Lower lobe of right lung (tissue), 2 donors: ENCODE data around the gene SEMA5B. TPM values are rescaled to one million over a fixed set of nuclear protein-coding genes. Genes with fewer than 3 reads are reported as not detected.

ENCODE experiments used
- ATAC-seq, 2 donors: fragments of 200-7000 bp; cut with Tn5 transposase; one replicate each; pipeline ENCODE4 v1.9.1; 2020 to 2022; ENCODE audit warnings: mild to moderate bottlenecking in 2 of 2, moderate library complexity in 2 of 2
- DNase-seq: peaks from one replicate; pipeline ENCODE4 v3.0.0-alpha.2; 2020
- H3K27ac ChIP-seq: fragments of 200-600 bp; one replicate; pipeline ENCODE4 v1.8.0; 2022
- H3K27me3 ChIP-seq: fragments of 200-600 bp; one replicate; pipeline ENCODE4 v1.8.0; 2022; ENCODE audit warnings: low read depth
- H3K36me3 ChIP-seq: fragments of 200-600 bp; one replicate; pipeline ENCODE4 v1.8.0; 2022; ENCODE audit warnings: mild to moderate bottlenecking
- H3K4me1 ChIP-seq: fragments of 200-600 bp; one replicate; pipeline ENCODE4 v1.8.0; 2022
- H3K4me3 ChIP-seq: fragments of 200-600 bp; one replicate; pipeline ENCODE4 v1.8.0; 2022; ENCODE audit warnings: mild to moderate bottlenecking
- H3K9me3 ChIP-seq: fragments of 200-600 bp; one replicate; pipeline ENCODE4 v1.8.0; 2022
- intact Hi-C: fragments of 100-400 bp; cut with DNase I; formaldehyde crosslinking; loops from one replicate; pipeline ENCODE4 v1.11.0; 2022
- total RNA-seq: library from RNA; stranded (reverse); fragmentation: NEBNext Ultra II Directional; extraction: Animal tissue kit (Norgen Biotek cat#: 25700); gene quantifications from one replicate; pipeline ENCODE4 v1.2.1, GENCODE V29; 2021
- TF ChIP-seq, protein P1 (sequence below): fragments of 200-600 bp; IDR thresholded peaks from one replicate; pipeline ENCODE4 v1.8.0; 2022; ENCODE audit warnings: antibody characterized with exemption, mild to moderate bottlenecking
- donor health status: DM: no; HTN: yes; CAD: no; lungs with severe emphysema.

SEMA5B gene
- total RNA-seq, 1 donor from 2014 or later = 0.71 TPM

DNA sequence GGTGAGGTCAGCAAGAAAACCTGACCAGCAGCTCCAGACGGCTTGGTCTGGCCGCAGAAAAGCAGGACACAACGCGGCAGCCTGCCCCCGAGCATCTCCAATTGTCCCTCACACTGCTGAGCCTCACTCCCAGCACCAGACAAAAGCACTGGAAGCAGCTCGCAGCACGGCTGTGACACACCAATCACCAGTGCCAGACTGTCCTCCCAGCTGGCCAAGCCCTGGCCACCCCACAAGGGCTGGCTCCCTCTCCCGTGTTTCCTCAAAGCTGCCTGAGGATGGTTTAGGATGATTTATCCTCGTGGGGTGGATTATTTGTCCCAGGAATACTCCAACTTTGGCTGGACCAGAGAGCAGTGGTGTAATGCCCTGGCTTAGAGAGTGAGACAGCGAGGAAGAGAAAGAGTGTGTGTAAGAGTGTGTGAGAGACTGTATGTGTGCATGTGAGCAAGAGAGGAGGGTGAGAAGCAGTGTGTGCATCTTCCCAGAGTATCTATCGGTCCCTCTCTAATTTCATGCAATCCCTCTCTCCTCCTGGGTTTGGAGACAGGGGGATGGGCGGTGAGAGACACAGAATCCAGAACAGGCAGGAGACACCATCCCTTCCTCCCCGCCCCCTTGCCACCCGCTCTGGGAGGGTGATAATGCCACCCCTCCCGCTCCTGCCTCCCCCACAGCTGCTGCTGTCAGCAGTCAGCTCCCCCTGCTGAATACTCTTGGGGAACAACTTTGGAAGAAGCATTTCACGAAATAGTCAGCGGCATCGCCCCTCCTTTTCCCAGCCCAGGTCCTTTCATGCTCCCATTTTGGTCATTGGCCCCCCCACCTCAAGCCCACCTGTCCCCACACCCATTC lies 34.2 kb downstream of the SEMA5B start:
- ATAC-seq = peak; percentile 23
- TF ChIP-seq, protein P1, sequence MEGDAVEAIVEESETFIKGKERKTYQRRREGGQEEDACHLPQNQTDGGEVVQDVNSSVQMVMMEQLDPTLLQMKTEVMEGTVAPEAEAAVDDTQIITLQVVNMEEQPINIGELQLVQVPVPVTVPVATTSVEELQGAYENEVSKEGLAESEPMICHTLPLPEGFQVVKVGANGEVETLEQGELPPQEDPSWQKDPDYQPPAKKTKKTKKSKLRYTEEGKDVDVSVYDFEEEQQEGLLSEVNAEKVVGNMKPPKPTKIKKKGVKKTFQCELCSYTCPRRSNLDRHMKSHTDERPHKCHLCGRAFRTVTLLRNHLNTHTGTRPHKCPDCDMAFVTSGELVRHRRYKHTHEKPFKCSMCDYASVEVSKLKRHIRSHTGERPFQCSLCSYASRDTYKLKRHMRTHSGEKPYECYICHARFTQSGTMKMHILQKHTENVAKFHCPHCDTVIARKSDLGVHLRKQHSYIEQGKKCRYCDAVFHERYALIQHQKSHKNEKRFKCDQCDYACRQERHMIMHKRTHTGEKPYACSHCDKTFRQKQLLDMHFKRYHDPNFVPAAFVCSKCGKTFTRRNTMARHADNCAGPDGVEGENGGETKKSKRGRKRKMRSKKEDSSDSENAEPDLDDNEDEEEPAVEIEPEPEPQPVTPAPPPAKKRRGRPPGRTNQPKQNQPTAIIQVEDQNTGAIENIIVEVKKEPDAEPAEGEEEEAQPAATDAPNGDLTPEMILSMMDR = no peak
- intact Hi-C loops = no loop called here

DNA sequence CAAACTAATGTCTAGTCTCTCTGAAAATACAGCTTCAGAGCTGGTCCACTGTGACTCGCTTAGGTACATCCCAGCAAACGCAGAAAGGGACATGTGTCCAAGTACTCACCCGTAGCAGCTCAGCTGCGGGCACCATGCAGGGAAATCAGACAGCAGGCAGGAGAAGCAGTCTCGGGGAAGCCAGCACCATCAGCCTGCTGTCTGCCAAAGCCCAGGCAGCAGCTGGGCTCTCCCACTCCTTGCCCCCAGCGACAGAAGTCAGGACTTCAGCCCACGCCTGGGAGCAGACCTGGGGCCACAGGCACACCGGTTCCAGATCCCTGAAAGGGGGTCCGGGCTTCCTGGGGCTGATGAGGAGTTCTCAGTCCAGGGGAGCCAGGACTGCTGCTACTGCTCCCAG lies 34.9 kb downstream of the SEMA5B start:
- TF ChIP-seq, protein P1 = no peak
- no peak overlapping the region for H3K27ac ChIP-seq
- H3K27me3 ChIP-seq = peaks cover 16% of the 10 kb centered on the region
- H3K36me3 ChIP-seq = no peaks in the 10 kb centered on the region
- no peak for DNase-seq
- no peaks in the 10 kb centered on the region for H3K9me3 ChIP-seq
- ATAC-seq = no peak
- H3K4me1 ChIP-seq = no peaks in the 10 kb centered on the region
- no peak overlapping the region for H3K4me3 ChIP-seq
- intact Hi-C loops = no loop called here

More for the DNA sequence above, 34.2 kb downstream of the SEMA5B start:
- Histone ChIP-seq H3K36me3 (no peaks in the 10 kb centered on the region), H3K9me3 (no peaks in the 10 kb centered on the region), H3K4me1 (no peaks in the 10 kb centered on the region), H3K27me3 (peaks cover 16% of the 10 kb centered on the region), H3K27ac (no peak overlapping the region), H3K4me3 (no peak overlapping the region)
- no peak for DNase-seq

DNA sequence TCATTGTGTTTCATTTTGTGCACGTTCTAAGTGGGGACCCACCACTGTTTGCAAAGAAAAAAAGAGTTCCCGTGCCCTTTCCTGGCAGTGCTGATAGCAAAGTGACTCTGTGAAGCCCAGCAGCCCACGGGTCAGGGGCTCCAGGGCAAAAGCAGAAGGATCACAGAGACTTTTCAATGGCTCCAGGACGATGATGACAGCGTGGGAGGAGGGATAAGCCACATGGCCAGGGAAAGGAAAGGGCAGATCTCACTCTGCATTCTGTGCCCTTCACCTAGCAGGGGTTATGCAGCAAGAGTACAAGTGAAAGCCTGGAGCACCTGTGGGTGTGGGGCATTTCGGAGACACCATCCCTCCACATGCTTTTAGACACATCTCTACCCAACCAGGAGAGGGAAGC lies 35.4 kb downstream of the SEMA5B start:
- no peak for DNase-seq
- intact Hi-C loops = no loop called here
- H3K9me3 ChIP-seq = no peaks in the 10 kb centered on the region
- H3K36me3 ChIP-seq = no peaks in the 10 kb centered on the region
- ATAC-seq = no peak
- TF ChIP-seq, protein P1 = no peak
- H3K4me1 ChIP-seq = no peaks in the 10 kb centered on the region
- peaks cover 16% of the 10 kb centered on the region for H3K27me3 ChIP-seq
- H3K4me3 ChIP-seq = no peak overlapping the region
- H3K27ac ChIP-seq = no peak overlapping the region

DNA sequence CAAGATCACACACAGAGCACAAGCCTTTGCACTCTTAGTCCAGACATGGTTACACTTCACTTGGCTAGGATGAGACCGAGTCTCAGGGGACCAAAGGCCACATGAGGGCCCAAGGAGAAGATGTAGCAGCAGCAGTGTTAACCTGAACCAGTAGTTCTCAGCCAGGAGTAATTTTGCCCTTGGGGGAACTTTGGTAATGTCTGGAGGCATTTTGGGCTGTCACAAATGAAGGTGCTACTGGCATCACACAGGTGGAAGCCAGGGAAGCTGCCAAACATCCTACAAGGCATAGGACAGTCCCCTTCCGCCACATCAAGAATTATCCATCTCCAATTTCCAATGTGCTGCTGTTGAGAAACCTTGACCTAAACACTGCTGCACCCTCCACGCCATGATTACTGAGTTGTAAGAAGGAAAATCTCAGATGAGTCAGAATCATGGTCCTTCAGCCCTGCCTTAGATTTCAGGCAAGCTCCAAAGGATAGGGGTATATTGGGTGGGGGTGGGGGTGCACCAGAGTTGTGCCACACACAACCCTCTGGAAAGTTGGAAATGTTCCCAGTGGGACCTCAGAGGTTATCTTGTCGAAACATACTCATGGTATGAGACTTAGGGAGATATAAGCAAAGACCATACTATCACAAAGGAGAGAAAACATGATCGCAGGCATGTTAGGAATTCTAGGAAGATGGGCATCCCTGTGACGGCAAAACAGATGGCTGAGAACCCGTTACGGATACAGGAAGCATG lies 36.2 kb downstream of the SEMA5B start:
- Histone ChIP-seq H3K4me3 (no peak overlapping the region), H3K36me3 (no peaks in the 10 kb centered on the region), H3K27ac (no peak overlapping the region), H3K4me1 (no peaks in the 10 kb centered on the region), H3K9me3 (no peaks in the 10 kb centered on the region), H3K27me3 (peaks cover 16% of the 10 kb centered on the region)
- TF ChIP-seq, protein P1 = no peak
- intact Hi-C loops = no loop called here
- DNase-seq (no peak), ATAC-seq (no peak)

DNA sequence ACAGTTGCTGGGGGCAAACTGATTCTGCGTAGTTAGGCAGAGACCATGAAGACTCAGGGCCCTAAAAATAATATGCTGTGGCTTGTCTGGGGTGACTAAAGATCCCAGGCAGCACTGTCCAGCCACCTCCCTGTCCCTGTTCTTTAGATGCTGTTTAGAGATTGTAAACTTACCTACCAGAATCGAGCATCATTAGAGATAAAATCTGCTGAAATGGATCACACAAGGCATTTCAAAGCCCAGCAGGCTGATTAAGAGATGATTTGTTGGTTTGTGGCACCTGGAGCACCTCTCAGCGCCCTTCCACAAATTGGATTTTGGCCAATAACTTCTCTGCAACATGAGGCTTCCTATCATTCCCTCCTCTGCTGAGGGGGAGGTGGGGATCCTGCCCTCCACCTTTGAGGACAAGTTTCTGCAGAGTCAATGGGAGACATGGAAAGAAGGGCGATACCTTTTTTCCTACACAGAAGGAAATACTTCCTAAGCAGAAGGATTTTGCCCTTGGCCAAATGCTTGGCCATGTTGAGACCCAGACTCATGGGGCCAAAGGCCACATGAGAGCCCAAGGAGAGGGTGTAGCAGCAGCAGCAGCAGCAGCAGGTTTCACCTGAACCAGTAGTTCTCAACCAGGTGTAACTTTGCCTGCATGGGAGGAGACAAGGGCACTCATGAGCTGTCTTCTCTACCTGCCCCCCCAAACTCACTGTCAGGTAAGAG lies 37.5 kb downstream of the SEMA5B start:
- intact Hi-C loops = no loop called here
- H3K9me3 ChIP-seq = no peaks in the 10 kb centered on the region
- no peak overlapping the region for H3K27ac ChIP-seq
- ATAC-seq (no peak), DNase-seq (no peak)
- H3K4me1 ChIP-seq = no peaks in the 10 kb centered on the region
- no peaks in the 10 kb centered on the region for H3K36me3 ChIP-seq
- no peak overlapping the region for H3K4me3 ChIP-seq
- H3K27me3 ChIP-seq = peaks cover 16% of the 10 kb centered on the region
- TF ChIP-seq, protein P1 = no peak
